IMR-90 (cell line): Measurements from ENCODE around the gene RIC3. TPM values are rescaled to one million over a fixed set of nuclear protein-coding genes. Genes with fewer than 3 reads are reported as not detected.

Source experiments
- ATAC-seq: fragments of 200-7000 bp; cut with Tn5 transposase; 2 replicates; pipeline ENCODE4 v1.9.1; 2020; ENCODE audit warnings: low read depth, mild to moderate bottlenecking, moderate library complexity
- BruUV-seq: library from RNA; stranded (reverse); fragments of 400-500 nt; replicated peaks from 2 replicates; lab custom pipeline; 2021; lab: Mats Ljungman, UMichigan
- CTCF ChIA-PET: fragments of 300-600 bp; formaldehyde crosslinking; extraction: SDS; loops from one replicate; lab custom pipeline; 2021; ENCODE audit warnings: antibody characterized with exemption; lab: Yijun Ruan, JAX
- POLR2A ChIA-PET: fragments of 300-600 bp; sonication (Branson Sonifier 250); formaldehyde crosslinking; loops from one replicate; lab custom pipeline; 2022; ENCODE audit warnings: antibody characterized with exemption; ENCODE audit not compliant: unreplicated experiment; lab: Charles Lee
- DNase-seq: peaks from one replicate; pipeline ENCODE4 v3.0.0; 2013
- H2AFZ ChIP-seq: replicated peaks from 2 replicates; pipeline ENCODE3; 2013; ENCODE audit warnings: low read length, mild to moderate bottlenecking; ENCODE audit not compliant: poor library complexity
- H2AK5ac ChIP-seq: 2 replicates; pipeline ENCODE4 v1.6.1; 2013; ENCODE audit warnings: low read depth, low read length, inconsistent platforms
- H2AK9ac ChIP-seq: replicated peaks from 2 replicates; pipeline ENCODE3; 2013; ENCODE audit warnings: mild to moderate bottlenecking, low read depth, low read length, moderate library complexity; ENCODE audit not compliant: poor library complexity
- H2BK120ac ChIP-seq: 2 replicates; pipeline ENCODE4 v1.6.1; 2013; ENCODE audit warnings: low read depth, low read length, inconsistent platforms
- H2BK15ac ChIP-seq: 3 replicates; pipeline ENCODE4 v1.6.1; 2013; ENCODE audit warnings: low read depth, low read length, inconsistent platforms
- H2BK20ac ChIP-seq: 2 replicates; pipeline ENCODE4 v1.6.1; 2013; ENCODE audit warnings: low read depth, mild to moderate bottlenecking, inconsistent platforms, low read length, moderate library complexity
- H2BK5ac ChIP-seq: 2 replicates; pipeline ENCODE4 v1.6.1; 2013; ENCODE audit warnings: mild to moderate bottlenecking, low read depth, low read length, inconsistent platforms; ENCODE audit not compliant: poor library complexity, severe bottlenecking
- H3K14ac ChIP-seq: replicated peaks from 2 replicates; pipeline ENCODE4 v1.6.1; 2013; ENCODE audit warnings: low read depth, low read length, inconsistent platforms
- H3K18ac ChIP-seq: 2 replicates; pipeline ENCODE4 v1.6.1; 2013; ENCODE audit warnings: low read depth, low read length, control low read depth
- H3K23ac ChIP-seq: 2 replicates; pipeline ENCODE4 v1.6.1; 2013; ENCODE audit warnings: low read depth, low read length, inconsistent platforms
- H3K27ac ChIP-seq: 2 replicates; pipeline ENCODE4 v1.5.1; 2013; ENCODE audit warnings: mild to moderate bottlenecking, control low read depth, low read length; ENCODE audit not compliant: insufficient read depth
- H3K27me3 ChIP-seq: 2 replicates; pipeline ENCODE4 v1.6.1; 2013; ENCODE audit warnings: low read length; ENCODE audit not compliant: control insufficient read depth, insufficient read depth
- H3K36me3 ChIP-seq: 2 replicates; pipeline ENCODE4 v1.6.1; 2013; ENCODE audit warnings: low read length, mixed read lengths; ENCODE audit not compliant: control insufficient read depth, insufficient read depth
- H3K4ac ChIP-seq: 2 replicates; pipeline ENCODE4 v1.6.1; 2013; ENCODE audit warnings: low read depth, low read length, inconsistent platforms
- H3K4me1 ChIP-seq: 2 replicates; pipeline ENCODE4 v1.6.1; 2013; ENCODE audit warnings: low read length, mixed read lengths; ENCODE audit not compliant: control insufficient read depth, insufficient read depth
- H3K4me2 ChIP-seq: 2 replicates; pipeline ENCODE4 v1.6.1; 2013; ENCODE audit warnings: low read depth, mild to moderate bottlenecking, control low read depth, low read length, moderate library complexity
- H3K4me3 ChIP-seq: 2 replicates; pipeline ENCODE4 v1.5.1; 2013; ENCODE audit warnings: low read depth, mild to moderate bottlenecking, control low read depth, low read length, moderate library complexity; ENCODE audit not compliant: insufficient read depth
- H3K56ac ChIP-seq: 2 replicates; pipeline ENCODE4 v1.6.1; 2013; ENCODE audit warnings: low read length, inconsistent platforms; ENCODE audit not compliant: insufficient read depth; ENCODE audit errors: extremely low read depth
- H3K79me1 ChIP-seq, 2 experiments: 2 replicates each; pipeline ENCODE4 v1.6.1; 2013; ENCODE audit warnings: low read length in 2 of 2, inconsistent platforms in 1 of 2, low read depth in 1 of 2
- H3K9ac ChIP-seq: 2 replicates; pipeline ENCODE4 v1.6.1; 2013; ENCODE audit warnings: low read depth, low read length, control low read depth
- H3K9me1 ChIP-seq: 2 replicates; pipeline ENCODE4 v1.6.1; 2013; ENCODE audit warnings: low read length, inconsistent platforms; ENCODE audit not compliant: insufficient read depth
- H3K9me3 ChIP-seq: 2 replicates; pipeline ENCODE4 v1.6.1; 2013; ENCODE audit warnings: low read length; ENCODE audit not compliant: control insufficient read depth, insufficient read depth
- H4K20me1 ChIP-seq: 2 replicates; pipeline ENCODE4 v1.6.1; 2013; ENCODE audit warnings: low read length, inconsistent platforms; ENCODE audit not compliant: insufficient read depth
- H4K5ac ChIP-seq: 2 replicates; pipeline ENCODE4 v1.6.1; 2013; ENCODE audit warnings: mild to moderate bottlenecking, low read depth, low read length, control low read depth
- H4K8ac ChIP-seq, 2 experiments: 2 replicates each; pipeline ENCODE4 v1.6.1; 2013; ENCODE audit warnings: low read depth in 2 of 2, low read length in 2 of 2, control low read depth in 1 of 2, inconsistent platforms in 1 of 2
- H4K91ac ChIP-seq: 2 replicates; pipeline ENCODE4 v1.6.1; 2013; ENCODE audit warnings: low read depth, low read length, inconsistent platforms; ENCODE audit not compliant: insufficient read depth
- BHLHE40 ChIP-seq: fragments of 150-350 bp; IDR thresholded peaks from 2 replicates; pipeline ENCODE4 v1.6.1; 2016; ENCODE audit warnings: mild to moderate bottlenecking, low read depth, low read length
- CEBPB ChIP-seq: IDR thresholded peaks from 2 replicates; pipeline ENCODE4 v1.6.1; 2012; ENCODE audit warnings: low read depth, low read length, improper control_type of control experiment
- CHD1 ChIP-seq: IDR thresholded peaks from 2 replicates; pipeline ENCODE4 v1.6.1; 2012; ENCODE audit warnings: low read depth, low read length, improper control_type of control experiment
- FOS ChIP-seq: fragments of 150-350 bp; IDR thresholded peaks from 2 replicates; pipeline ENCODE4 v1.6.1; 2016; ENCODE audit warnings: low read depth, low read length
- MAFK ChIP-seq: IDR thresholded peaks from 2 replicates; pipeline ENCODE4 v1.6.1; 2012; ENCODE audit warnings: low read depth, low read length, improper control_type of control experiment
- MAZ ChIP-seq: IDR thresholded peaks from 2 replicates; pipeline ENCODE4 v1.6.1; 2012; ENCODE audit warnings: low read depth, mild to moderate bottlenecking, low read length, improper control_type of control experiment, moderate library complexity, borderline replicate concordance
- MXI1 ChIP-seq: IDR thresholded peaks from 2 replicates; pipeline ENCODE4 v1.6.1; 2012; ENCODE audit warnings: low read depth, mild to moderate bottlenecking, low read length, moderate library complexity, borderline replicate concordance
- NFE2L2 ChIP-seq: fragments of 150-350 bp; IDR thresholded peaks from 2 replicates; pipeline ENCODE4 v1.6.1; 2016; ENCODE audit warnings: low read depth, mild to moderate bottlenecking, low read length
- POLR2A ChIP-seq: IDR thresholded peaks from 2 replicates; pipeline ENCODE4 v1.6.1; 2012; ENCODE audit warnings: mild to moderate bottlenecking, low read depth, low read length
- RAD21 ChIP-seq: IDR thresholded peaks from 2 replicates; pipeline ENCODE4 v1.6.1; 2012; ENCODE audit warnings: low read length, improper control_type of control experiment
- RCOR1 ChIP-seq: IDR thresholded peaks from 2 replicates; pipeline ENCODE4 v1.6.1; 2012; ENCODE audit warnings: mild to moderate bottlenecking, low read length, improper control_type of control experiment; ENCODE audit not compliant: insufficient replicate concordance
- RFX5 ChIP-seq: IDR thresholded peaks from 2 replicates; pipeline ENCODE4 v1.8.0; 2012; ENCODE audit warnings: low read depth, mild to moderate bottlenecking, low read length, moderate library complexity
- SMC3 ChIP-seq: fragments of 150-350 bp; IDR thresholded peaks from 2 replicates; pipeline ENCODE4 v1.6.1; 2016; ENCODE audit warnings: low read depth, mild to moderate bottlenecking, antibody characterized with exemption, low read length, moderate library complexity
- WGBS, 2 experiments: methylation state at CpG; one replicate each; pipeline versions ENCODE4 v1.1.5 to v1.1.7; 2013; ENCODE audit warnings: missing lambda C conversion rate in 2 of 2; ENCODE audit not compliant: insufficient read length in 1 of 2; ENCODE audit errors: extremely low coverage in 2 of 2; 5-methylcytosine and 5-hydroxymethylcytosine counted together
- dilution Hi-C: fragments of 300-500 bp; cut with HindIII; formaldehyde crosslinking; loops from one replicate; pipeline ENCODE4 v1.14.3; 2018; ENCODE audit warnings: low sequenced_read_pairs; ENCODE audit not compliant: unreplicated experiment
- in situ Hi-C: fragments of 300-500 bp; cut with MboI; formaldehyde crosslinking; loops from 3 replicates; pipeline ENCODE4 v1.14.3; 2019; ENCODE audit warnings: low sequenced_read_pairs, inconsistent platforms, mixed read lengths
- intact Hi-C: fragments of 100-400 bp; cut with micrococcal nuclease; formaldehyde crosslinking; loops from 2 replicates; pipeline ENCODE4 v1.10.0; 2022
- polyA plus RNA-seq, 3 experiments: library from polyadenylated mRNA; depleted of rRNA; stranded (reverse); fragments of >200 nt; gene quantifications; 2 replicates each; pipeline ENCODE4 v1.2.3, GENCODE V29; 2012; ENCODE audit warnings: low replicate concordance in 1 of 3
- total RNA-seq: library from RNA; depleted of rRNA; stranded (reverse); fragments of >200 nt; gene quantifications from 2 replicates; pipeline ENCODE4 v1.2.3, GENCODE V29; 2012
- TF ChIP-seq, protein P1 (sequence below): conservative IDR thresholded peaks from 2 replicates; pipeline ENCODE4 v1.5.1; 2012; ENCODE audit warnings: mild to moderate bottlenecking, low read depth, low read length, improper control_type of control experiment
- TF ChIP-seq, protein P2 (sequence below): fragments of 150-350 bp; IDR thresholded peaks from 2 replicates; pipeline ENCODE4 v1.6.1; 2017; ENCODE audit warnings: mild to moderate bottlenecking, antibody characterized with exemption, low read length, low read depth

Gene RIC3
- total and polyA plus RNA-seq, 2 of the 4 experiments (the other 2 are of a cell fraction) = not detected

DNA sequence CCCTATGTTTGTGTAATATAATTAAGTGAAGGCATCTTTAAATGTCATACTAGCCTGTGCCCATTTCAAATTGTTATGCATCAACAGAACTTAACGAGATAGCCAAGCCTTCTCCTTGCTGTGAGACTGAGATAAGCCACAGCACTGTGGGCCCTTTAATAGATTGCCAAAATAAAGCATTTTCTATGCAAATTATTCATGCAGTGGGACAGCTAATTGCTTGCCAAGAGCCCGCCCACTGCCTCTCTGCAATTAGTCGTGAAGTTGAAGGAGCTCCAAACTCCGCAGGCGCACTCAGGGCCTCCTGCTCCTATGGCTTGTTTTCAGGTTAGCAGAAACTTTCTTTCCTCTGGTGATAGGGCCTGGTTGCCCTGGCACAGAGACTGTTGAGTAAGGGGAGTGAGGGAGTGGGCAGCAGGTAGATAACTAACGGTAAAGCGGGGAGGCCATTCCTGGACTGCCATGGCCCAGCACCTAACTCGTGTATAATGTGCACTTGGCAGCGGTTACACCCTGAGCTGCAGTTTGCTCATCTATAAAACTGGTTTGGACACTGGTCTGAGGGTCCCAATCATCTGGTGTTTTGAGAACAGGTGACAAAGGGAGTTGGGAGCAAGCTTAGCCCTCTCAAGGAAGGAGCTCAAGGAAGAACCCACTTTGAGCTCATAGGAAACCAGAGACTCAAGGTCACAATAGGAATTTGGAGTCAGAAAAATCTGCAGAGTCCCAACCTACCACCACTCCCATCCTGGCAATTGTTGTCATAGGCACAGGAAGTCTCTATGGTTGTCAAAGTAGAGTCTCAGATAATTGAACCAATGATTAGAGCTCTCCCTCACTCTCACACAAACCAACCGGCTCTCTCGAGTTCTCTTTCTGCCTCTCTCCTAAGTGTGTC is 33.9 kb upstream of the RIC3 start:
- in situ Hi-C loops = no loop called here
- Histone ChIP-seq H3K4ac (no peak overlapping the region), H3K9me3 (no peaks in the 10 kb centered on the region), H3K4me2 (no peak overlapping the region), H2BK20ac (no peak overlapping the region), H4K8ac (no peak overlapping the region), H3K9me1 (no peaks in the 10 kb centered on the region), H2BK5ac (no peak overlapping the region), H4K20me1 (no peaks in the 10 kb centered on the region), H2BK15ac (no peak overlapping the region), H4K5ac (no peak overlapping the region), H2AK9ac (no peak overlapping the region), H3K14ac (no peak overlapping the region), H3K9ac (no peak overlapping the region), H3K4me1 (no peaks in the 10 kb centered on the region), H2AFZ (no peak overlapping the region), H3K18ac (no peak overlapping the region), H3K27ac (no peak overlapping the region), H3K23ac (no peak overlapping the region), H2AK5ac (no peak overlapping the region), H3K56ac (no peak overlapping the region), H3K27me3 (peaks cover 25% of the 10 kb centered on the region), H3K4me3 (no peak overlapping the region), H2BK120ac (no peak overlapping the region), H3K36me3 (no peaks in the 10 kb centered on the region), H3K79me1 (no peaks in the 10 kb centered on the region), H4K91ac (no peak overlapping the region)
- no TSS peak for BruUV-seq
- CTCF ChIA-PET = no interaction called here
- 51% methylated on average over 7 of the region's 11 CpGs; no CpG with 5 or more reads in 1 of the 2 experiments for WGBS, 2 experiments
- DNase-seq = no peak
- dilution Hi-C loops = no loop called here
- intact Hi-C loops = no loop called here
- ATAC-seq = no peak
- POLR2A ChIA-PET = no interaction called here
- TF ChIP-seq MAFK = no peak
- TF ChIP-seq, protein P1, sequence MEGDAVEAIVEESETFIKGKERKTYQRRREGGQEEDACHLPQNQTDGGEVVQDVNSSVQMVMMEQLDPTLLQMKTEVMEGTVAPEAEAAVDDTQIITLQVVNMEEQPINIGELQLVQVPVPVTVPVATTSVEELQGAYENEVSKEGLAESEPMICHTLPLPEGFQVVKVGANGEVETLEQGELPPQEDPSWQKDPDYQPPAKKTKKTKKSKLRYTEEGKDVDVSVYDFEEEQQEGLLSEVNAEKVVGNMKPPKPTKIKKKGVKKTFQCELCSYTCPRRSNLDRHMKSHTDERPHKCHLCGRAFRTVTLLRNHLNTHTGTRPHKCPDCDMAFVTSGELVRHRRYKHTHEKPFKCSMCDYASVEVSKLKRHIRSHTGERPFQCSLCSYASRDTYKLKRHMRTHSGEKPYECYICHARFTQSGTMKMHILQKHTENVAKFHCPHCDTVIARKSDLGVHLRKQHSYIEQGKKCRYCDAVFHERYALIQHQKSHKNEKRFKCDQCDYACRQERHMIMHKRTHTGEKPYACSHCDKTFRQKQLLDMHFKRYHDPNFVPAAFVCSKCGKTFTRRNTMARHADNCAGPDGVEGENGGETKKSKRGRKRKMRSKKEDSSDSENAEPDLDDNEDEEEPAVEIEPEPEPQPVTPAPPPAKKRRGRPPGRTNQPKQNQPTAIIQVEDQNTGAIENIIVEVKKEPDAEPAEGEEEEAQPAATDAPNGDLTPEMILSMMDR = no peak
- no peak for TF ChIP-seq POLR2A
- no peak for TF ChIP-seq NFE2L2
- TF ChIP-seq MAZ = no peak
- TF ChIP-seq RFX5 = no peak
- no peak for TF ChIP-seq SMC3
- TF ChIP-seq FOS = no peak
- TF ChIP-seq RCOR1 = no peak
- no peak for TF ChIP-seq MXI1
- TF ChIP-seq BHLHE40 = no peak
- no peak for TF ChIP-seq RAD21
- TF ChIP-seq, protein P2, sequence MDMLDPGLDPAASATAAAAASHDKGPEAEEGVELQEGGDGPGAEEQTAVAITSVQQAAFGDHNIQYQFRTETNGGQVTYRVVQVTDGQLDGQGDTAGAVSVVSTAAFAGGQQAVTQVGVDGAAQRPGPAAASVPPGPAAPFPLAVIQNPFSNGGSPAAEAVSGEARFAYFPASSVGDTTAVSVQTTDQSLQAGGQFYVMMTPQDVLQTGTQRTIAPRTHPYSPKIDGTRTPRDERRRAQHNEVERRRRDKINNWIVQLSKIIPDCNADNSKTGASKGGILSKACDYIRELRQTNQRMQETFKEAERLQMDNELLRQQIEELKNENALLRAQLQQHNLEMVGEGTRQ = no peak
- TF ChIP-seq CHD1 = no peak
- TF ChIP-seq CEBPB = no peak
